ENCODE data around the gene JOSD2.

Gene JOSD2

DNA sequence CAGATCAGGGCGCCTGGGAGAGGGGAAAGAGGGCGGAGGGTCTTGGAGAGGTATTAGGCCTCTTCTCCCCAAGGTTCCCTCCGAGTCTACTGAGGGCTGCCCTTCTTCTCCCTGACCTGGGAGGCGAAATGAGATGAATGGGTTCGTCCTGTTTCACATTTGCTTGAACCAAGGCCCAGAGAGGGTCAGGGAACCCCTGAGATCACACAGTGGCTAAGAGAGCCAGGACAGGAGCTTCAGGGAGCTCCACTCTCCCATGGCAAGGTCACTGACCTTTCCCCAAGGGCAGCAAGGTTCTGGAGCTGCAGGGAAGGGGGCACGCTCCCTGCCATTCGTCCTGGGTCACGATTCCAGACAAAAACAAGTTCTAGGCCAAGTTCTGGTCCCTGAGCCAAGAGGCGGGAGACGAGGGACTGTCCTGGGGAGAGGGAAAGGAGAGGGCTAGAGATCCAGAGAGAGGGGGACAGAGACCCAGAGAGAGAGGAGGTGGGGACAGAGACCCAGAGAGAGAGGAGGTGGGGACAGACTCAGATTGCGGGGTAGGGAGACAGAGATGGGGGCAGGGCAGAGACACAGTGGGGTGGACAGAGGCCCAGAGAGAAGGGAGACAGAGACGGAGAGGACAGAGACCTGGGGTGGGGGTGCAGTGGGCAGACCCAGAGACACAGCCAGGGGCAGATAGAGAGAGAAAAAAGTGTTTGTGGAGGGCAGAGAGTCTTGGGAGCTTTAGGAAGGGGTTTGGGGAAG is 2.2 kb upstream of the JOSD2 start:
- no peak for DNase-seq

DNA sequence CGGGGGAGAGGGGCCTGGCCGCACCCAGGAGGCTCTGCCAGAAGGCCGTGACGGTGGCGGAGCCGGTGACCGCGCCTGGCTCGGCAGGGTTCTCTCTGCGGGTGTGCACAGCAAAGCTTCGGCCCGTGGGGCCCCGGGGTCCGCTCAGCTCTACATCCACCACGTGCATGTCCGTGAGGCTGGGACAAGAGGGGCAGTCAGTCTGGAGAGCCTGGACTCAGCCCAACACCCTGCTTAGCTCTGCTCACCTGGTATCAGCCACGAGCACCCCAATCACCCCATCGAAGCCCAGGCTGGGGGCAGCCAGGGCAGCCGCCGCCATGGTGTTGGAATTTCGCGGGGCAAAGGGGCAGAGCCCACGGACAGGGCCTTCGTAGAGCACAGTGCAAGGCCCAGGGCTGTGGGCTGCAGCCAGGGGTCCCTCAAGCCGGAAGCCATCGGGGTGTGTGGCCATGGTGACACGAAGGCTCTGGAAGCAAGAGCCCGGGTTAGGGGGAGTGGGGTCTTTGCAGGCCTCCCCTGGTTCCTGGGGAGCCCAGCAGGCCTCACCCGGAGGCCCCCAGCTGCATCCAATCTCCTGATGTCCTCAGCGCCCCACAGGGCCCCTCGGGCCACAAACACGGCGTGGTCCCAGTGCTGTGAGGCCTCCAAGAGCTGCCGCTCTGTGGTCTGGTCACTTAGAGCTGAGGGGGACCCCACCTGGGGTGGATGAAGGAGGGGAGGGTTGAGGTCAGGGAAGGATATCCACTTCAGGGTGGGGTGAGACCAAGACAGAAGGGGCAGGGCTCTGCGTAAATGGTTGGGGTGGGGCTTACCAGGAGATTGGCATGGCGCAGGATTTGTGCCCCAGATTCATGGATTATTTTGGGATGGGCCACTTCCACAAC is 1.4 kb upstream of the JOSD2 start:
- DNase-seq = no peak

DNA sequence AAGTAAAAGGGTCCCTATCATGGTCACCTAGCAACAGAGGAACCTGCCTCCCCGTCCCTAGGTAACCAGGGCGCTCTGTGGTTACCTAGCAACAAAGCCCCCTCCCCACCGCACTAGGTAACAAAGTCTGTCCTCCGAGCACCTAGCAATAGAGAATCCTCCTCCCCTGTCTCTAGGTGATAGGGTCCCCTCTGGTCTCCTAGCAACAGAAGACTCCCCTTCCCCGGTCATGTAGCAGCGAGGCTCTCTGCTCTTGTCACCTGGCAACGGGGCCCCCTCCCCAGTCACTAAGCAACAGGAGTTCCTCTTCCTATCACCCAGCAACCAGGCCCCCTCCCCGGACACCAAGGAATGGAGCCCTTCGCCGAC is 307 bp downstream of the JOSD2 start:
- DNase-seq = no peak

DNA sequence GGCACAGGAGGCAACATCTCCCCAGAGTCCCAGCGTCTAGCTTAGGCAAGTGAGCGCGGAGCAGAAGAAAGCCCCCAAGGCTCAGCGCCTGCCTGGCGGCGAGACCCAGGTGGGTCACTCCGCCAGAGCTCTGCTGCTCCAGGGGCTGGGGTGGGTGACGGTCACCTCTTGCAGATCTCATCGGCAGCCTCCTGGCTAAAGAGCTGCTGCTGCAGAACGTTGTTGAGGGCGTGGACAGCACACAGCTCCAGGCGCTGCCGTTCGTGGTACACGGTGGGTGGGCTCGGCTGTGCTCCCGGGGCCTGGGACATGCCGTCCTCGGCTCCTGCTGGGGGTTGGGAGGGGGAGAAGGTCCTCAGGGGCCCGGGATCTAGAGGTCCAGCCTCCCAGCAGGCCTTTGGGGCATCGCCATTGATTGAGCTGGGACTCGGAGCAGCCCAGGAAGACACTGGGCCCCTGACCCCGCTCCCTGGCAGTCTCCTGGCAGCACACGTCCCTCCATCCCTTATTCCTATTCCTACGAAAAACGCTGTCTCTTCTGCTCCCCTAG is 795 bp downstream of the JOSD2 start:
- DNase-seq = no peak

DNA sequence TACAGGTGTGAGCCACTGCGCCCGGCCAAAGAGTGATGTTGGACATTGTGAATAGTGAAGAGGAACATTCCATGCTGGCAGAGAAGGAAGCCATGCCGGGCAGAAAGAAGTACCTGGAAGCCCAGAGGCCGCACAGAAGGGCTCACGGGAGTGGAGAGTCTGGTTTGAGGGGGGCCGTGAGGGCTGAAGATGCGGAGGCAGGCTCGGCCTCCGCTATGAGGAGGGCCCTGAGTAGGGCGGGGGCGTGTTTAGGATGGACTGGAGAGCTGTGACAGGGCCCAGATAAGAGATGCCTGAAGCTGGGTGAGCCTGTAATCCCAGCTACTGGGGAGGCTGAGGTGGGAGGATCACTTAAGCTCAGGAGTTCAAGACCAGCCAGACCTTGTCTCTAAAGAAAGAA is 1.6 kb downstream of the JOSD2 start:
- DNase-seq = no peak

DNA sequence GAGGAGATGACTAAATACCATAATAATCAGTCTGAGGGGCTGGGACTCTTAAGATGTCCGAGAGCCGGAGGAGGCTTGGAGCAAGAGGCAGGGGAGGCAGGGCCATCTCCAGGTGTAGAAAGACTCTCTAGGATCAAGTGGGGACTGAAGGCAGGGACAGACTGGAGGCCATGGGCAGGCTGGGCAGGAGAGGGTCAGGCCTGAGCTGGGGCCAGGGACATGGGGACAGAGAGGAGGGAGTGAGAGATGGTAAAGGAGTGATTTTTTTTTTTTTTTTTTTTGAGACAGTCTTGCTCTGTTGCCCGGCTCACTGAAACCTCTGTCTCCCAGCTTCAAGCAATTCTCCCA is 2.2 kb downstream of the JOSD2 start:
- no peak for DNase-seq

DNA sequence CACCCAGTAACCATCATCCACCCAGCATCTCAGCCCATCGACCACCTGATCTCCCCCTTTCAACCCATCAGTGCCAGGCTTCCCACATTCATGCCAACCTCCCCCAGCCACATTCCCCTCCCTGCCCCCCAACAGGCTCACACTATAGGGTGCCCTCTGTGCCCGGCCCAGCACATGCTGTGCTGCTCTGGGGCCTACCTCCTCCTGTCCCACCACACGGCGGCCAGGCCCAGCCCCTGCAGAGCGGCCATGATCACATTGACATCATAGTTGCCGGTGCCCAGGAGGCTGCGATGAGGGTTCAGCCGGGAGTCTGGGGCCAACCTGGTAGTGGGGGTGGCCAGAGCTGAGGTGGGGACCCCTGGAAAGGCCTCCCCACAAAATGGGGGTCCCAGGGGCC is 3.6 kb downstream of the JOSD2 start:
- no peak for DNase-seq

DNA sequence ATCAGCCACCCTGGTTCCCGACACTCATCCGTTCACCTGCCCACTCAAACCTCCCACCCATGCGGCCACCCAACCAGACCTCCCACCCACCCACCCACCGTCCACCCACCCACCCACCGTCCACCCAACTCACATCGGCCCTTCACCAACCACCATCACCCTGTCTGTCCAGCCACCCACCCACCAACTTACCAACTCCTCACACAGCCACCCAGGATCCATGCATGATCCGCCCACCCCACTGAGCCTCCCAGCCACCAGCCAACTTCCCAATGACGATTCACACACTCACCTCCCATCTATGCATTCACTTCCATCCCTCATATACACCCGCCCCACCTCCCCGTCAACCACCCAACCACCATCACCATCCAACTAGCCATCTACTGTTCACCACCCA is 4.3 kb downstream of the JOSD2 start:
- DNase-seq = no peak

DNA sequence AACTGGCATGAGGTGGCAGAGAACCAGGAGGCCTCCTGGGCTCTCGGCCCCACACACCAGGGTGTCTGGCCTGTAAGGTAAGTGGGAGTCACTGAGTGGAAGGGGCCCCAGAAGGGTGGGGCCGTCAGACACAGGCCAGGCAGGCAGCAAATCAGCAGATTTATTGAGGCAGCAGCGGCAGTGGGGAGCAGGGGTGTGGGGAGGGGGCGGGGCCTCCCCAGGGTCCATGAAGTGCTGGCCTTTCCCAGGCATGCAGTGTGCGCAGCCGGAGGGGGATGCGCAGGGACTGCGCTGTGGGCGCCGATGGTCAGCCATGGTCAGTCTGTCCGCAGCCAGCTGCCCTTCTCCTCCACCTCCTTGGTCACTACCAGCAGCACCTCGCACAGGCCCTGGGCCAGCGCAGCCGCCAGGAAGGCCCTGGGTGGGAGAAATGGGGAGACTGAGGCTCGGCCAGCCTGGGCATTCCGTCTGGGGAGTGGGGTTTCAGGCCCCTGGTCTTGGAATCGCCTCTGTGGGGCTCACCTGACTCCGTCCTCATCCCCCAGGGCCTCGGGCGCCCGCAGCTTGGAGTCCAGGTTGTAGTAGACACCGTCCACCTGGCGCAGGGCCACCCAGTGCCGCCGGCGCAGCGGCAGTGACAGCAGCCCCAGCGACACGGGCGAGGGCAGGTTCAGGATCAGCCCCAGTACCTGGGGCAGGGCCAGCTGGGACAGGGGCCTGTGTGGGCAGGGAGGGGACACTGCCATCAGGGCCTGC is 5.0 kb downstream of the JOSD2 start:
- DNase-seq = no peak

DNA sequence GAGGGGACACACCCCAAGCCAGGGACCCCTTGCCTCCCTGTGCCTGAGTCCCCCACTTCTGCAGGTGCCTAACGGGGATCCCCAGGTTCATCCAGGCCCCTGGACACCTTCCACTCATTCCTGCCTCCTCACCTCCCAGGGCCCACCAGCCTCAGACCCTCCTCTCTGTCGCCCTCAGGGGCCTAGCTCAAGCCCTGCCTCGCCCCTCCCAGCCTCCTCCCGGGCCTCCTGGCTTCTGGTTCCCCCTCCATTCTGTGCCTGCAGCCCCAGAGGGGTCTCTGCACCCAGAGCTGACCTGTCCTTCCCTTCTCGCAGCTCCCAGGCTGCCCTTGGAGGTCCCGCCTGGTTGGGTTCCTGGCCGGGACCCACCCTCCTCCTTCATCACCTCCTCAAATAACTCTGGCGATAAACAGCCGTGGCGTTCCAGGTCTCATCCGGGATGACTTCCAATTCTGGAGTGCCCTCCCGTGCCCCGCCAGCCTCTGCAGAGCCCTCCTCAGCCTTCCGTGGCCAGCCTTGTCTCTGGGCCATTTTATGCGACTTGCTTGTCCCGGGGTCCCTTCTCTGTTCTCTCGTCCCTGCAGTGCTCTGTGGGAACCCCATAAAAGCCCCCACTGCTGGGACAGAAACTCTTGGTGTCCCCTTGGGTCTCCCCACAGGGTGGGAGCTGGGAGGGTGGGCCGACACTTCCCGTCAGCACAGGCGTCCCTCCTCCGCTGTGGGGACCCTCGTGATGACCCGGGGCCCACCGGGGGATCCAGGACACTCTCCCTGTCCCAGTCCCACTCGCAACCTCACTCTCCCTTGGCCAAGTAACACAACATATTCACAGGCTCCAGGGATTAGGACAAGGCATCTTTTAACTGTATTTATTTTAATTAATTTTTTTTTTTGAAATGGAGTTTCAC is 9.2 kb downstream of the JOSD2 start:
- no peak for DNase-seq

DNA sequence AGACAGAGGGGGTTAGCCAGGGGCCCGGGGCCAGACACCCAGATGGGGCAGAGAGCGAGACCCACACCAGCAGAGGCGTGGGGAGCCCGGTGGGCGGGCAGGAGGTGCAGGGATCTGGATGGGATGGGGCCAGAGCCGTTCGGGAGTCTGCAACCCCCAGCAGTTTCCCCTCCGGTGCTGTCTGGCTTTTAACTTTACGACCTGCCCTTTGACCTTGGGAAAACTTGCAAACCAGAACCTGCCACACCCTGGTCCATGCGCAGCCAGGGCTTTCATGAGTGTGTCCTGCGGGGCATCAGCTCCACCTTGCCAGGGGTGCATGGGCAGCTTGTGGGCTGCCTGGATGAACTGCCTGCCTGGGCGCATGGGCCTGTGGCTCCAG is 9.8 kb downstream of the JOSD2 start:
- DNase-seq = no peak

DNA sequence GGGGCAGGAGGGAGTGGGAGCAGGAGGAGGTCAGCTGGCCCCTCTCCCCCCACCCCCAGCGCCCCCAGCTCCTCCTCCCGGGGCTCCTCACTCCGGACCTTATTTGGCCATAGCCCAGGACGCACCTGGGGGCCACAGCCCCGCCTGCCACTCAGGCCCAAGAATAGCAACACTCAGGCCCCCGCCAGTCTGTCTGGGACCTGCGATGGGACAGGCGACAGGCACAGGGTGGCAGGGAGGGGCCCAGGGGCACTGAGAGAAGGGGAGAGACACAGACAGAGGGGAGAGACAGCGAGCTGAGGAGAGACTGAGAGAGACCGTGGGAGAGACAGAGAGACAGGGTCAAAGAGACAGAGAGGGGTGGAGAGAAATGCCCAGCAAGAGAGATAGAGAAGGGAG is 10.2 kb downstream of the JOSD2 start:
- no peak for DNase-seq

DNA sequence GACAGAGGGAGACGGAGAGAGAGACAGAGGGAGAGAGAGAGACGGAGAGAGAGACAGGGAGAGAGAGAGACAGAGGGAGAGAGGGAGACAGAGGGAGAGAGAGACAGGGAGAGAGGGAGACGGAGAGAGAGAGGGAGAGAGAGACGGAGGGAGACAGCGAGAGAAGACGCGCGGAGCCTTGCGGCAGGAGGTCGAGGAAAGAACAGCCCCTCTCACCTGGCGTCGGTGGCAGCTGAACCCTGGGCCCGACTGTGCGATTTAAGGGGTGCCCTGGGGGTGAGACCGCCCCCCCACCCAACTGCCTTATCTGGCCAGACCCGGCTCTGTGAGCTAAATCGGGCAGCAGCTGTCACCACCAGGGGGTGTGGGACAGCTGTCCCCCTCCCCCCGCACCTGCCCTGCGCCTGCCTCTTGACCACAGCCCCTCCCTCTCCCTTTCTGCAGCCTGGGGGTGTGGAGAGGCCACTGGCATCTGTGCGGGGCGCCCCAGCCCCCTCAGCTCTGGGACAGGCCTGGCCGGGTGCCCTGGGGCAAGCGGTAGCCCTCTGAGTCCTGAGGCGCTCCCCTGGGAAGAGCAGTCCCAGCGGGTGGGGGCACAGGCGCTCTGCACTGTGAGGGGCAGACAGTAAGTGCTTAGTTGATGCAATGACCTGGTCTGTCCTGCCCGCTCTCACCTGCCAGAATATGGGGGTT is 10.8 kb downstream of the JOSD2 start:
- DNase-seq = no peak

DNA sequence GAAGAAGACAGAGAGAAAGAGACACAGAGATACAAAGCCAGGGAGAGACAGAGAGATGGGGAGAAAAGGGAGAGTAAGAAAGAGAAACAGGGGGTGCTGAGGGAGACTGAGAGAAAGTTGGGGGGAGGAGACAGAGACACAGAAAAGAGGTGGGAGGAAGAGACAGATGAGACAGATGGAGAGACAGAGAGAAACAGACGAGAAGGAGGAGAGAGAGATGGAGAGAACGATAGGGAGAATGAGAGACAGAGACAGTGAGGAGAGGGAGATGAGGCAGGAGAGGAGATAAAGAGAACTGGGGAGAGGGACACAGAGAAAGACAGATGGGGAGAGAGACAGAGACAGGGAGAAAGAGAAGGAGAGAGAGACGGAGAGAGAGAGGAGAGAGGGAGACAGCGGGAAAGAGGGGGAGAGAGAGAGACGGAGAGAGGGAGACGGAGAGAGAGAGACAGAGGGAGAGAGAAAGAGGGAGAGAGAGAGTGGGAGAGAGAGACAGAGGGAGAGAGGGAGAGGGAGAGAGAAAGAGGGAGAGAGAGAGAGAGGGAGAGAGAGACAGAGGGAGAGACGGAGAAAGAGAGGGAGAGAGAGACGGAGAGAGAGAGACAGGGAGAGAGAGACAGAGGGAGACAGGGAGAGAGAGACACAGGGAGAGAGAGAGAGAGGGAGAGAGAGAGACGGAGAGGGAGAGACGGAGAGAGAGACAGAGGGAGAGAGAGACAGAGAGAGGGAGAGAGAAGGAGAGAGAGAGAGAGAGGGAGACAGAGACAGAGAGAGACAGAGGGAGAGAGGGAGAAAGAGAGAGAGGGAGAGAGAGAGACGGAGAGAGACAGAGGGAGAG is 12.6 kb downstream of the JOSD2 start:
- DNase-seq = no peak

DNA sequence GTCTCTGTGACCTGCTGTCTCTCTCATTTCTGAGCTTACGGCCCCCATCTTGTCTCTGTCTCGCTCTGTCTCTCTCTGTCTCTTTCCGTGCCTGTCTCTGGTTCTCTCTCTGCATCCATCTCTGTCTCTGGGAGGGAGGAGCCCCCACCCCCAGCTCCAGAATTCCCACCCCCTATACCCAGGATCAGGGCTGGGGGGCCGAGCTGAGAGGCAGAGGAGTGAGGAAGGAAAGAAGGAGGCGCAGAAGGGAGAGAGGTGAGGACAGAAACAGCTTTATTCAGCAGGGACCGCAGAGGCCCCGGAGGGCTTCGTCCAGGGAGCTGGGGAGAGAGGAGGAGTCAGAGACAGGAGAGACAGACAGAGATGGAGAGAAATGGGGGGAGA is 14.0 kb downstream of the JOSD2 start:
- no peak for DNase-seq

DNA sequence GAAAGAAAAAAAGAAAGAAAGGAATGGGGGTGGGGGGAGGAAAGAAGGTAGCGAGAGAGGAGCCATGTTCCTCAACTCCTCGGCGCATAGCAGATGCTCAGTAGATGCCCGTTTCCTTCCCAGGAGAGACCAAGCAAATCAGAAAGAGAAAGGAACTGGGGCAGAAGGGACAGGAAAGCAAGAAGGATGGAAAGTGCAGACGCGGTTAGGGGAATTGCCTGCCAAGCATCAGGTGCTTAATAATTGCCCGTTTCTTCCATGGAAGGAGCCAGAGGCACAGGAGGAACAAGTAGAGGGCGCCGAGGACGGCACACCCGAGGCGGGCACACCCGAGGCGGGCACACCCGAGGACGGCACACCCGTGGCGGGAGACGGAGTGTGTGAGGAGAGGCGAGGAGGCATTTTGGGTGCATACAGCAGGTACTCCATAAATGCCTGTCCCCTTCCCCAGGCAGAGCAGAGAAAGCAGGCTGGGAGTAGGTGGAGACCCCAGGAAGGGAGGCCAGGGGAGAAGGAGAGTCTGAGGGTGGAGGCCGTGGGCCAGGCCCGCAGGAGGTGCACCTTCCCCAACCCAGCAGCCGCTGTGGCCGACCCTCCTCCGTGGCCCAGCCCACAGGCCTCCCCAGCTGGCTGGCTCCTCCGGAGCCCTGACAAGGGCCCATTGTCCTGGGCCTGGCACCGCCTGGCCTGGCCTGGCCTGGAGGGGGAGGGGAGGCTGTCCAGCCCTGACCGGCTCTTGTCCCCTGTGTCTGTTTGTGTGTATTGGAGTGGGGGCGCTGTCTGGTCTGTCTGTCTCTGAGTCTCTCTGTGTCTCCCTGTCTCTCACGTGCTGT is 14.6 kb downstream of the JOSD2 start:
- DNase-seq = no peak

DNA sequence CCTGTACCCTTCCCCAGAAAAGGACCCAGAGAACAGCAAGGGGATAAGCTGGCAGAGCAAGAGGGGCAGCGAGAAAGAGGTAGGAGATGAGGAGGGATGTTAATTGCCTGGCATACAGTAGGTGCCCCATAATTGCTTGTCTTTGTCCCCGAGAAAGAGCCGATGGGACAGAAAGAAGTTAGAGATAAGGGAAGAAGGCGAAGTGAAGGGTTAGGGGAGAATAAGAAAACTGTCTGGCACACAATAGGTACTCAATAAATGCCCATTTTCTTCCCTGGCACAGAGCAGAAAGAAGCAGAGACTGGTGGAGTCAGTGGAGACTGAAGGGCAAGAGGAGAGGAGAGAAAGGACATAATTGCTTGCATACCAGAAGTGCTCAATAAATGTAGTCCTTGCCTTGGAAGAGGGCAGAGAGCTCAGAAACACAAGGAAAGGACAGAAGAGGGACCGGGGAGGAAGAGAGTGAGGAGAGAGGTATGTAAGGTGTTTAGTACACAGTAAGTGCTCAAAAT is 15.9 kb downstream of the JOSD2 start:
- no peak for DNase-seq

DNA sequence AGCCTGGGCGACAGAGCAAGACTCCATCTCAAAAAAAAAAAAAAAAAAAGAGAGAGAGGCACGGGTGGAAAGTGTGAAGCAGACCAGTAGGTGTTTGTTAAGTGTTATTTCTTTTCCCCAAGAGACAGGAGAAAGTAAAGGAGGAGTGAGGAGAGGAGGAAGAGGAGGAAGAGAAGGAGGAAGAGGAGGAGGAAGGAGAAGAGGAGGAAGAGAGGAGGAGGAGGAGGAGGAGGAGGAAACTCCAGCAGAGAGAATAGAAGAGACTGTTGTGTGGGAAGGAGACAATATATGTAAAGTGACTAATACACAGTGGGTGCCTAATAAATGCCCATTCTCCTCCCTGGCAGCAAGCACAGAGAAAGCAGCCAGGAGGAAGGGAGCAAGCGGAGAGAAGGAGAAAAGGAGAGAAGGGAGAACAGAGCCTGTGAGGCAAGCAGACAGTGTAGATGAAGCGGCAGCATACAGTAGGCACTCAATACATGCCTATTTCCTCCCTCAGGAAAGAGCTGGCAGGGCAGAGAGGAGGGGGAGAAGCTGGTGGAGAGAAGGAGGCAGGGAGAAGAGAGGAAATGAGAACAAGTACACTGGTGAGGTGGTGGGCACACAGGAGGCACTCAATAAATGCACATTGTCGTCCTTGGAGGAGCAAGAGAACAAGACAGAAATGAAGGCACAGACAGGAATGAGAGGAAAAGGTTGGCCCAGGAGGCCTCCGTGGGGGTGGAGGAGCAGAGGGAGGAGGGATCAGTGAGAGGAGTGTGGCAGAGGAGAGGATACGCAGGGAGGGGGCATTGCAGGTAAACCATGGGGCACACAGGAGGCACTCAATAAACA is 16.6 kb downstream of the JOSD2 start:
- no peak for DNase-seq

DNA sequence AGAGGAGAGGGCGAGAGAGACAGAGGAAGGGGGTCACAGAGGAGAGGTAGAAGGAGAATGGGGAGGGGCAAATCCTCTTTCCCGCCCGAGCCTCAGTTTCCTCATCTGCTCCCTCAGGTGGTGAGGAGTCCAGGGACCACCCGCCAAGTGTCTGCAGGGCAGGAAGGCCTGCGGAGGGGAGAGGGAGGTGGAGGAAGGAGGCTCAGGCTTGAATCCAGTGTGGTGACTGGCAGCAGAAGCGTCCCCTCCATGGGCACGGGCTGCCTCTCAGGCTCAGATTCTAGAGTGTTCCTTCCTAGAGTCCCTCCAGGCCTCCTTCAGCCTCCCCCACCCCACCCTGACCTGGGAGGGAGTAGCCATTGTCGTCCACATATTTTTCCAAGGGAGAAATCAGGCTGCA is 17.8 kb downstream of the JOSD2 start:
- no peak for DNase-seq
